ENCODE data around the gene DCDC1.

DCDC1 gene

GRCh38 chr11:31150841-31151240 is 218.7 kb downstream of the DCDC1 start:
- no peak for ATAC-seq (ENCODE audit: low read depth)
- H3K36me3 ChIP-seq (ENCODE audit: low read depth) = no peaks in the 10 kb centered on the region
- no peaks in the 10 kb centered on the region for H3K9me3 ChIP-seq (ENCODE audit: severe bottlenecking)
- TF ChIP-seq CTCF (IDR thresholded peaks at IDR 0.05; ENCODE audit: poor library complexity, severe bottlenecking) = no peak
- H3K4me3 ChIP-seq (ENCODE audit: severe bottlenecking) = no peak overlapping the region
- no peak for DNase-seq (ENCODE audit: low spot score)
- H3K4me1 ChIP-seq (ENCODE audit: insufficient read depth, poor library complexity, severe bottlenecking) = no peaks in the 10 kb centered on the region
- no peaks in the 10 kb centered on the region for H3K27me3 ChIP-seq (ENCODE audit: insufficient read depth, poor library complexity, severe bottlenecking)
- H3K27ac ChIP-seq (ENCODE audit: poor library complexity, severe bottlenecking) = no peak overlapping the region

GRCh38 chr11:31150011-31150410 is 219.5 kb downstream of the DCDC1 start:
- H3K27ac ChIP-seq (ENCODE audit: poor library complexity, severe bottlenecking) = no peak overlapping the region
- H3K4me1 ChIP-seq (ENCODE audit: insufficient read depth, poor library complexity, severe bottlenecking) = no peaks in the 10 kb centered on the region
- no peak for TF ChIP-seq CTCF (IDR thresholded peaks at IDR 0.05; ENCODE audit: poor library complexity, severe bottlenecking)
- DNase-seq (ENCODE audit: low spot score) (no peak), ATAC-seq (ENCODE audit: low read depth) (no peak)
- H3K4me3 ChIP-seq (ENCODE audit: severe bottlenecking) = no peak overlapping the region
- no peaks in the 10 kb centered on the region for H3K36me3 ChIP-seq (ENCODE audit: low read depth)
- no peaks in the 10 kb centered on the region for H3K9me3 ChIP-seq (ENCODE audit: severe bottlenecking)
- H3K27me3 ChIP-seq (ENCODE audit: insufficient read depth, poor library complexity, severe bottlenecking) = no peaks in the 10 kb centered on the region

- DNase-seq (ENCODE audit: low spot score) (no peak), ATAC-seq (ENCODE audit: low read depth) (no peak)
- TF ChIP-seq CTCF (IDR thresholded peaks at IDR 0.05; ENCODE audit: poor library complexity, severe bottlenecking) = no peak
- Histone ChIP-seq H3K4me1 (ENCODE audit: insufficient read depth, poor library complexity, severe bottlenecking) (no peaks in the 10 kb centered on the region), H3K4me3 (ENCODE audit: severe bottlenecking) (no peak overlapping the region), H3K36me3 (ENCODE audit: low read depth) (no peaks in the 10 kb centered on the region), H3K27me3 (ENCODE audit: insufficient read depth, poor library complexity, severe bottlenecking) (peaks cover 24% of the 10 kb centered on the region), H3K27ac (ENCODE audit: poor library complexity, severe bottlenecking) (no peak overlapping the region), H3K9me3 (ENCODE audit: severe bottlenecking) (no peaks in the 10 kb centered on the region)
Observed at GRCh38 chr11:31141789-31142188, 227.8 kb downstream of the DCDC1 start.

GRCh38 chr11:31139479-31139878 is 230.1 kb downstream of the DCDC1 start:
- TF ChIP-seq CTCF (IDR thresholded peaks at IDR 0.05; ENCODE audit: poor library complexity, severe bottlenecking) = no peak
- no peak for ATAC-seq (ENCODE audit: low read depth)
- Histone ChIP-seq H3K4me3 (ENCODE audit: severe bottlenecking) (no peak overlapping the region), H3K9me3 (ENCODE audit: severe bottlenecking) (no peaks in the 10 kb centered on the region), H3K27me3 (ENCODE audit: insufficient read depth, poor library complexity, severe bottlenecking) (peaks cover 24% of the 10 kb centered on the region), H3K27ac (ENCODE audit: poor library complexity, severe bottlenecking) (no peak overlapping the region), H3K36me3 (ENCODE audit: low read depth) (no peaks in the 10 kb centered on the region), H3K4me1 (ENCODE audit: insufficient read depth, poor library complexity, severe bottlenecking) (no peaks in the 10 kb centered on the region)
- DNase-seq (ENCODE audit: low spot score) = no peak

GRCh38 chr11:31132531-31133421 is 236.8 kb downstream of the DCDC1 start:
- no peak overlapping the region for H3K27ac ChIP-seq (ENCODE audit: poor library complexity, severe bottlenecking)
- no peak overlapping the region for H3K4me3 ChIP-seq (ENCODE audit: severe bottlenecking)
- no peaks in the 10 kb centered on the region for H3K9me3 ChIP-seq (ENCODE audit: severe bottlenecking)
- no peaks in the 10 kb centered on the region for H3K36me3 ChIP-seq (ENCODE audit: low read depth)
- H3K4me1 ChIP-seq (ENCODE audit: insufficient read depth, poor library complexity, severe bottlenecking) = no peaks in the 10 kb centered on the region
- no peak for ATAC-seq (ENCODE audit: low read depth)
- peaks cover 4% of the 10 kb centered on the region for H3K27me3 ChIP-seq (ENCODE audit: insufficient read depth, poor library complexity, severe bottlenecking)
- no peak for DNase-seq (ENCODE audit: low spot score)
- TF ChIP-seq CTCF (IDR thresholded peaks at IDR 0.05; ENCODE audit: poor library complexity, severe bottlenecking) = no peak

Data from RWPE2 (cell line).